Activated CD4-positive, alpha-beta memory T cell treated with anti-CD3 and anti-CD28 coated beads for 36 hours (primary cell): ENCODE measurements around the gene OR51S1. TPM values are rescaled to one million over a fixed set of nuclear protein-coding genes. Genes with fewer than 3 reads are reported as not detected.

ENCODE experiments used
- CTCF ChIA-PET: fragments of 350-600 bp; sonication (Branson Sonifier 250); formaldehyde crosslinking; loops from one replicate; lab custom pipeline; 2021; ENCODE audit warnings: antibody characterized with exemption, inconsistent platforms; lab: Charles Lee
- POLR2A ChIA-PET: fragments of 350-600 bp; sonication (Branson Sonifier 250); formaldehyde crosslinking; loops from one replicate; lab custom pipeline; 2021; ENCODE audit warnings: antibody characterized with exemption; lab: Charles Lee
- DNase-seq: peaks from one replicate; pipeline ENCODE4 v3.0.0-alpha.2; 2020
- H3K27ac Mint-ChIP-seq: one replicate; pipeline ENCODE4 v1.8.0; 2021; ENCODE audit warnings: mixed read lengths
- H3K27me3 Mint-ChIP-seq: one replicate; pipeline ENCODE4 v1.8.0; 2021; ENCODE audit warnings: mixed read lengths
- H3K36me3 Mint-ChIP-seq: one replicate; pipeline ENCODE4 v1.8.0; 2021; ENCODE audit warnings: mixed read lengths
- H3K4me1 Mint-ChIP-seq: one replicate; pipeline ENCODE4 v1.8.0; 2021; ENCODE audit warnings: low read depth, mixed read lengths
- H3K4me3 Mint-ChIP-seq: one replicate; pipeline ENCODE4 v1.8.0; 2021; ENCODE audit warnings: mild to moderate bottlenecking, mixed read lengths
- H3K9me3 Mint-ChIP-seq: one replicate; pipeline ENCODE4 v1.8.0; 2021; ENCODE audit warnings: mixed read lengths
- intact Hi-C: fragments of 100-400 bp; cut with micrococcal nuclease; formaldehyde crosslinking; loops from one replicate; pipeline ENCODE4 v1.15.1; 2023
- total RNA-seq, 2 experiments: library from RNA; stranded (reverse); gene quantifications; one replicate each; pipeline ENCODE4 v1.2.3, GENCODE V29; 2021

Gene OR51S1, protein sequence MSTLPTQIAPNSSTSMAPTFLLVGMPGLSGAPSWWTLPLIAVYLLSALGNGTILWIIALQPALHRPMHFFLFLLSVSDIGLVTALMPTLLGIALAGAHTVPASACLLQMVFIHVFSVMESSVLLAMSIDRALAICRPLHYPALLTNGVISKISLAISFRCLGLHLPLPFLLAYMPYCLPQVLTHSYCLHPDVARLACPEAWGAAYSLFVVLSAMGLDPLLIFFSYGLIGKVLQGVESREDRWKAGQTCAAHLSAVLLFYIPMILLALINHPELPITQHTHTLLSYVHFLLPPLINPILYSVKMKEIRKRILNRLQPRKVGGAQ
- not detected for total RNA-seq

- no peak within 1 kb of the TSS for H3K4me3 Mint-ChIP-seq
- no peak within 1 kb of the TSS for H3K27ac Mint-ChIP-seq
- H3K27me3 Mint-ChIP-seq, result peaks cover 3% of the 10 kb centered on the region
- intact Hi-C loops, result no loop called here
- POLR2A ChIA-PET, result no interaction called here
- no peaks in the 10 kb centered on the region for H3K36me3 Mint-ChIP-seq
- H3K9me3 Mint-ChIP-seq, result no peaks in the 10 kb centered on the region
- CTCF ChIA-PET, result no interaction called here
- no peaks in the 10 kb centered on the region for H3K4me1 Mint-ChIP-seq
- DNase-seq, result no peak
These were observed at the start of gene OR51S1 for GRCh38 chr11:4848908-4849532. OR51S1 (minus strand) TSS chr11:4849208; CDS start chr11:4849208, 0 bp downstream.

DNA sequence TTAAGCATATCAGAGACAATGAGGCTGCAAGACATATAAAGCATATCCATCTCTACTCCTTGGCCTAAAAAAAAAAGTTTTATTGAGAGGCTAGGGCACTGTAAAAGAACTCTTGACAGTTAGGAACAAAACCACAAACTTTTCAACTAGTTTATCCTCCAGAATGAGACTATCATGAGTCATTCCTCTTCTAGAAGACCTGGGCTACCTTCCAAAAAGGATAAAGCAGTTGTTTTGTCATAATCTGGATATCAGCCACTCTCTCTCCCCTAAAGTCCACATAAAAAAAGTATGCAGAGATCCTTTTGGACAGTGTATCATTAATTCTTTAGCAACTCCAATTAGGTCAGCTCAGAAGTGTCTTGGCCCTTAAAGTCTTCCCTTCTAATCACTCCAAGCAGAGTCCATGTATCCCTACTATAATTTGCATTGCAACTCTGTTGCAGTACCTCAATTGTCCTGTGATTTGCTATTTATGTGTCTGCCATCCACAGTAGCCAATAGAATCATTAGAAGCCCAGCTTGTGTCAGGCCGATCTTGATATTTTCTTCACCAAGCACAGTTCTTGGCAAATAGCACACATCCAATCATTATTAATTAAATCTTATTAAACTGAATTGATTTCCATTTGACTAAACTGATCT is 43.1 kb upstream of the OR51S1 start:
- Mint-ChIP-seq H3K9me3 (no peaks in the 10 kb centered on the region), H3K4me3 (no peak overlapping the region), H3K27me3 (peaks cover 1% of the 10 kb centered on the region), H3K27ac (no peak overlapping the region), H3K4me1 (no peaks in the 10 kb centered on the region), H3K36me3 (no peaks in the 10 kb centered on the region)
- ChIA-PET POLR2A (no interaction called here), CTCF (no interaction called here)
- DNase-seq, result no peak
- intact Hi-C loops, result no loop called here

GRCh38 chr11:4890279-4890678 is 41.3 kb upstream of the OR51S1 start:
- Mint-ChIP-seq H3K27me3 (no peaks in the 10 kb centered on the region), H3K9me3 (no peaks in the 10 kb centered on the region), H3K4me1 (no peaks in the 10 kb centered on the region), H3K4me3 (no peak overlapping the region), H3K36me3 (no peaks in the 10 kb centered on the region), H3K27ac (no peak overlapping the region)
- intact Hi-C loops, result no loop called here
- POLR2A ChIA-PET, result no interaction called here
- CTCF ChIA-PET, result no interaction called here
- no peak for DNase-seq

GRCh38 chr11:4887591-4887990 is 38.6 kb upstream of the OR51S1 start:
- Mint-ChIP-seq H3K9me3 (no peaks in the 10 kb centered on the region), H3K27ac (no peak overlapping the region), H3K36me3 (no peaks in the 10 kb centered on the region), H3K4me1 (no peaks in the 10 kb centered on the region), H3K4me3 (no peak overlapping the region), H3K27me3 (no peaks in the 10 kb centered on the region)
- DNase-seq, result no peak
- ChIA-PET POLR2A (no interaction called here), CTCF (no interaction called here)
- intact Hi-C loops, result no loop called here

DNA sequence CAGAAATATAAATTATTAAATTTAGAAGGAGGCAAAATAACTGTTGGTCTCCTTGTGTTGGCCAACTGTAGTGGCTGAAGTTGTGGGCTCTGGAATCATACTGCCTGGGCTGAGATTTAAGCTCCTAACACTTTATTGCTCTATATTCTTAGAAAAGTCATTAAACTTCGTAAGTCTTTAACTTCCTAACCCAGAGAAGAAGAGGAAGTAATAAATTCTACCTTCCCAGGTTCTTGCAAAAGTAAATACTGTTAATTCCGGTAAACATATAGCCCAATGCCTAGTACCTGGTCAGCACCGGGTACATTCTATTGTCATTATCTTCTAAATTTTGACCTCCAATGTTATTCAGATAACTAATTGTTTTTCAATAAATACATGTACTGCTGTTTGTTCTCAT is 37.2 kb upstream of the OR51S1 start:
- H3K9me3 Mint-ChIP-seq, result no peaks in the 10 kb centered on the region
- no peaks in the 10 kb centered on the region for H3K27me3 Mint-ChIP-seq
- no peaks in the 10 kb centered on the region for H3K36me3 Mint-ChIP-seq
- no peak overlapping the region for H3K4me3 Mint-ChIP-seq
- ChIA-PET POLR2A (no interaction called here), CTCF (no interaction called here)
- intact Hi-C loops, result no loop called here
- H3K27ac Mint-ChIP-seq, result no peak overlapping the region
- DNase-seq, result no peak
- H3K4me1 Mint-ChIP-seq, result no peaks in the 10 kb centered on the region

- no peak overlapping the region for H3K27ac Mint-ChIP-seq
- no peaks in the 10 kb centered on the region for H3K4me1 Mint-ChIP-seq
- CTCF ChIA-PET, result no interaction called here
- no peak for DNase-seq
- POLR2A ChIA-PET, result no interaction called here
- intact Hi-C loops, result no loop called here
- no peaks in the 10 kb centered on the region for H3K9me3 Mint-ChIP-seq
- no peaks in the 10 kb centered on the region for H3K27me3 Mint-ChIP-seq
- H3K36me3 Mint-ChIP-seq, result no peaks in the 10 kb centered on the region
- H3K4me3 Mint-ChIP-seq, result no peak overlapping the region
These were observed 35.4 kb upstream of the OR51S1 start for GRCh38 chr11:4884361-4884760.

GRCh38 chr11:4882543-4882942 is 33.5 kb upstream of the OR51S1 start:
- Mint-ChIP-seq H3K4me3 (no peak overlapping the region), H3K27me3 (no peaks in the 10 kb centered on the region)
- CTCF ChIA-PET, result no interaction called here

GRCh38 chr11:4881860-4882500 is 33.0 kb upstream of the OR51S1 start, which contains the start of gene OR51T1:
OR51T1 (plus strand) TSS chr11:4881900; CDS start chr11:4881900, 0 bp downstream.
- no peak for DNase-seq
- H3K27me3 Mint-ChIP-seq, result no peaks in the 10 kb centered on the region
- H3K4me3 Mint-ChIP-seq, result no peak within 1 kb of the TSS
- POLR2A ChIA-PET, result interaction anchor here (0.6 kb wide), 1 partner anchor 227 kb away, joined by 3 read pairs; no protein-coding TSS in a partner anchor
- no peaks in the 10 kb centered on the region for H3K36me3 Mint-ChIP-seq
- H3K9me3 Mint-ChIP-seq, result no peaks in the 10 kb centered on the region
- H3K27ac Mint-ChIP-seq, result no peak within 1 kb of the TSS
- intact Hi-C loops, result no loop called here
- H3K4me1 Mint-ChIP-seq, result no peaks in the 10 kb centered on the region
- CTCF ChIA-PET, result no interaction called here

More at GRCh38 chr11:4882543-4882942, 33.5 kb upstream of the OR51S1 start:
- H3K36me3 Mint-ChIP-seq, result no peaks in the 10 kb centered on the region
- no peak overlapping the region for H3K27ac Mint-ChIP-seq
- intact Hi-C loops, result no loop called here
- DNase-seq, result no peak
- no peaks in the 10 kb centered on the region for H3K9me3 Mint-ChIP-seq
- no peaks in the 10 kb centered on the region for H3K4me1 Mint-ChIP-seq
- POLR2A ChIA-PET, result interaction anchor here (0.6 kb wide), 1 partner anchor 226 kb away, joined by 3 read pairs; no protein-coding TSS in a partner anchor

GRCh38 chr11:4881188-4881587 is 32.2 kb upstream of the OR51S1 start:
- Mint-ChIP-seq H3K27ac (no peak overlapping the region), H3K4me3 (no peak overlapping the region), H3K36me3 (no peaks in the 10 kb centered on the region), H3K4me1 (no peaks in the 10 kb centered on the region), H3K27me3 (no peaks in the 10 kb centered on the region), H3K9me3 (no peaks in the 10 kb centered on the region)
- ChIA-PET POLR2A (no interaction called here), CTCF (no interaction called here)
- no peak for DNase-seq
- intact Hi-C loops, result no loop called here

- DNase-seq, result no peak
- no peaks in the 10 kb centered on the region for H3K36me3 Mint-ChIP-seq
- no peak overlapping the region for H3K4me3 Mint-ChIP-seq
- no peaks in the 10 kb centered on the region for H3K9me3 Mint-ChIP-seq
- H3K4me1 Mint-ChIP-seq, result no peaks in the 10 kb centered on the region
- H3K27ac Mint-ChIP-seq, result no peak overlapping the region
- POLR2A ChIA-PET, result interaction anchor here (0.8 kb wide), 1 partner anchor 441 kb away, joined by 3 read pairs; no protein-coding TSS in a partner anchor
- CTCF ChIA-PET, result no interaction called here
- no peaks in the 10 kb centered on the region for H3K27me3 Mint-ChIP-seq
- intact Hi-C loops, result no loop called here
These were observed 16.8 kb upstream of the OR51S1 start for GRCh38 chr11:4865855-4866254.

GRCh38 chr11:4863876-4864275 is 14.9 kb upstream of the OR51S1 start:
- Mint-ChIP-seq H3K27ac (no peak overlapping the region), H3K4me3 (no peak overlapping the region), H3K9me3 (no peaks in the 10 kb centered on the region), H3K4me1 (no peaks in the 10 kb centered on the region), H3K36me3 (no peaks in the 10 kb centered on the region), H3K27me3 (no peaks in the 10 kb centered on the region)
- DNase-seq, result no peak
- intact Hi-C loops, result no loop called here
- ChIA-PET CTCF (no interaction called here), POLR2A (no interaction called here)
